ENCODE data around the gene MRPS7.

- TF ChIP-seq, protein P1, sequence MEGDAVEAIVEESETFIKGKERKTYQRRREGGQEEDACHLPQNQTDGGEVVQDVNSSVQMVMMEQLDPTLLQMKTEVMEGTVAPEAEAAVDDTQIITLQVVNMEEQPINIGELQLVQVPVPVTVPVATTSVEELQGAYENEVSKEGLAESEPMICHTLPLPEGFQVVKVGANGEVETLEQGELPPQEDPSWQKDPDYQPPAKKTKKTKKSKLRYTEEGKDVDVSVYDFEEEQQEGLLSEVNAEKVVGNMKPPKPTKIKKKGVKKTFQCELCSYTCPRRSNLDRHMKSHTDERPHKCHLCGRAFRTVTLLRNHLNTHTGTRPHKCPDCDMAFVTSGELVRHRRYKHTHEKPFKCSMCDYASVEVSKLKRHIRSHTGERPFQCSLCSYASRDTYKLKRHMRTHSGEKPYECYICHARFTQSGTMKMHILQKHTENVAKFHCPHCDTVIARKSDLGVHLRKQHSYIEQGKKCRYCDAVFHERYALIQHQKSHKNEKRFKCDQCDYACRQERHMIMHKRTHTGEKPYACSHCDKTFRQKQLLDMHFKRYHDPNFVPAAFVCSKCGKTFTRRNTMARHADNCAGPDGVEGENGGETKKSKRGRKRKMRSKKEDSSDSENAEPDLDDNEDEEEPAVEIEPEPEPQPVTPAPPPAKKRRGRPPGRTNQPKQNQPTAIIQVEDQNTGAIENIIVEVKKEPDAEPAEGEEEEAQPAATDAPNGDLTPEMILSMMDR (IDR thresholded peaks at IDR 0.05), result no peak
- no peak for TF ChIP-seq POLR2A (IDR thresholded peaks at IDR 0.05)
Measured at GRCh38 chr17:75244133-75244866, 17.4 kb upstream of the MRPS7 start.
